GM12878 (cell line): ENCODE results near the gene JCHAIN. TPM values are rescaled to one million over a fixed set of nuclear protein-coding genes. Genes with fewer than 3 reads are reported as not detected.

Experiments used
- ATAC-seq: fragments of 200-7000 bp; cut with Tn5 transposase; 3 replicates; pipeline ENCODE4 v1.9.1; 2020; ENCODE audit warnings: mild to moderate bottlenecking, moderate library complexity
- BruUV-seq: library from RNA; stranded (reverse); fragments of 400-500 nt; replicated peaks from 2 replicates; lab custom pipeline; 2021; lab: Mats Ljungman, UMichigan
- CTCF ChIA-PET: fragments of 300-600 bp; sonication (Branson Sonifier 250); formaldehyde crosslinking; extraction: SDS; loops from one replicate; lab custom pipeline; 2021; ENCODE audit warnings: inconsistent platforms; lab: Yijun Ruan, JAX
- POLR2A ChIA-PET: fragments of 350-600 bp; formaldehyde crosslinking; extraction: SDS; loops from one replicate; lab custom pipeline; 2021; ENCODE audit warnings: inconsistent platforms; lab: Charles Lee
- RAD21 ChIA-PET: fragments of 300-600 bp; sonication (Branson Sonifier 250); formaldehyde crosslinking; loops from one replicate; lab custom pipeline; 2023; ENCODE audit warnings: antibody characterized with exemption; ENCODE audit not compliant: unreplicated experiment; lab: Charles Lee
- SMC1A ChIA-PET: fragments of 300-600 bp; sonication (Branson Sonifier 250); formaldehyde crosslinking; loops from one replicate; lab custom pipeline; 2023; ENCODE audit not compliant: unreplicated experiment, uncharacterized antibody; lab: Charles Lee
- DNase-seq: peaks from one replicate; pipeline ENCODE4 v3.0.0-alpha.2; 2011; ENCODE audit warnings: low read depth, low spot score
- FAIRE-seq: peaks from 3 replicates; lab custom pipeline; 2011; peaks lifted over from hg19 to GRCh38; lab: Jason Lieb, UNC
- H2AFZ ChIP-seq: 2 replicates; pipeline ENCODE4 v1.6.0; 2011; ENCODE audit warnings: low read depth, low read length, control low read depth; ENCODE audit not compliant: control insufficient read depth
- H3K27ac ChIP-seq: 2 replicates; pipeline ENCODE4 v1.5.1; 2011; ENCODE audit warnings: control low read depth; ENCODE audit not compliant: control insufficient read depth, insufficient read depth
- H3K27me3 ChIP-seq, 2 experiments: replicated peaks in 1 of 2; 2 replicates each; pipeline versions ENCODE4 v1.6.0 to v1.6.1; 2011; ENCODE audit warnings: low read length in 1 of 2; ENCODE audit not compliant: control insufficient read depth in 2 of 2, insufficient read depth in 2 of 2
- H3K36me3 ChIP-seq, 2 experiments: 2 replicates each; pipeline ENCODE4 v1.5.1; 2011; ENCODE audit warnings: low read length in 1 of 2; ENCODE audit not compliant: control insufficient read depth in 2 of 2, insufficient read depth in 2 of 2
- H3K4me1 ChIP-seq: 2 replicates; pipeline ENCODE4 v1.6.1; 2011; ENCODE audit warnings: mild to moderate bottlenecking, low read length, moderate library complexity, mixed read lengths; ENCODE audit not compliant: control insufficient read depth, insufficient read depth
- H3K4me2 ChIP-seq: 2 replicates; pipeline ENCODE4 v1.6.0; 2011; ENCODE audit warnings: control low read depth; ENCODE audit not compliant: control insufficient read depth, insufficient read depth
- H3K4me3 ChIP-seq: fragments of 200-600 bp; sonication (generic); 2 replicates; pipeline ENCODE4 v1.5.1; 2016
- H3K79me2 ChIP-seq: 2 replicates; pipeline ENCODE4 v1.6.0; 2011; ENCODE audit warnings: low read length; ENCODE audit not compliant: control insufficient read depth, insufficient read depth
- H3K9ac ChIP-seq: 2 replicates; pipeline ENCODE4 v1.8.0; 2011; ENCODE audit warnings: low read length, control low read depth, mixed read lengths; ENCODE audit not compliant: control insufficient read depth, insufficient read depth
- H3K9me3 ChIP-seq: replicated peaks from 3 replicates; pipeline ENCODE4 v1.5.1; 2011; ENCODE audit warnings: mild to moderate bottlenecking, low read length; ENCODE audit not compliant: control insufficient read depth, insufficient read depth
- H4K20me1 ChIP-seq: 2 replicates; pipeline ENCODE4 v1.6.0; 2011; ENCODE audit not compliant: control insufficient read depth, insufficient read depth
- CTCF ChIP-seq, 3 experiments: IDR thresholded peaks in 2 of 3; conservative IDR thresholded peaks in 1 of 3; 2 replicates each; pipeline ENCODE4 v1.5.1; 2011; ENCODE audit warnings: low read depth in 3 of 3, low read length in 3 of 3, mild to moderate bottlenecking in 3 of 3, control low read depth in 2 of 3, moderate library complexity in 2 of 3, inconsistent platforms in 1 of 3, mixed read lengths in 1 of 3; ENCODE audit not compliant: control insufficient read depth in 2 of 3, insufficient read depth in 1 of 3; ENCODE audit errors: extremely low read depth in 1 of 3
- MEF2A ChIP-seq: IDR thresholded peaks from 2 replicates; pipeline ENCODE4 v1.6.1; 2011; ENCODE audit warnings: low read depth, mild to moderate bottlenecking, low read length, moderate library complexity; ENCODE audit not compliant: insufficient read depth
- MYB ChIP-seq: fragments of 150-350 bp; IDR thresholded peaks from 2 replicates; pipeline ENCODE4 v1.6.1; 2014; ENCODE audit warnings: mild to moderate bottlenecking, low read depth, low read length, borderline replicate concordance
- NFXL1 ChIP-seq: fragments of 450-650 bp; IDR thresholded peaks from 2 replicates; pipeline ENCODE4 v1.6.1; 2017; ENCODE audit warnings: antibody characterized with exemption, mild to moderate bottlenecking, borderline replicate concordance
- POLR2AphosphoS2 ChIP-seq: IDR thresholded peaks from 2 replicates; pipeline ENCODE4 v1.6.1; 2011; ENCODE audit warnings: low read depth, mild to moderate bottlenecking, low read length, improper control_type of control experiment, moderate library complexity
- POU2F2 ChIP-seq: IDR thresholded peaks from 3 replicates; pipeline ENCODE4 v1.6.1; 2011; ENCODE audit warnings: low read depth, mild to moderate bottlenecking, low read length, borderline replicate concordance
- TCF7 ChIP-seq: IDR thresholded peaks from 2 replicates; pipeline ENCODE4 v1.6.1; 2014; ENCODE audit warnings: antibody characterized with exemption, borderline replicate concordance
- in situ Hi-C: fragments of 300-500 bp; cut with MboI; formaldehyde crosslinking; loops from 9 replicates; pipeline ENCODE4 v1.14.3; 2018; ENCODE audit warnings: mixed read lengths
- intact Hi-C: fragments of 100-400 bp; cut with micrococcal nuclease; formaldehyde crosslinking; loops from one replicate; pipeline ENCODE4 v1.14.2; 2022; ENCODE audit not compliant: unreplicated experiment
- polyA plus RNA-seq, 11 experiments: library from polyadenylated mRNA; depleted of rRNA in 4 of 11; unstranded in 6 of 11; stranded (reverse) in 5 of 11; fragments of >200 nt; fragmentation: Nextera tagmentation in 4 of 11; fragmentation: Illumina TruSeq in 1 of 11; extraction: Ambion mirVana in 4 of 11; extraction: Trizol in 1 of 11; gene quantifications; 1 replicate in 1 of 11; 2 replicates in 10 of 11; pipeline versions ENCODE4 v1.2.1 to v1.2.3, GENCODE V29; 2011 to 2016; ENCODE audit warnings: inconsistent platforms in 2 of 11, missing spikeins in 2 of 11, low read depth in 1 of 11
- total RNA-seq, 4 experiments: library from RNA; depleted of rRNA in 3 of 4; stranded (reverse); fragments of >200 nt in 3 of 4; fragmentation: Illumina TruSeq in 1 of 4; extraction: Trizol in 1 of 4; gene quantifications; 2 replicates each; pipeline versions ENCODE4 v1.2.1 to v1.2.3, GENCODE V29; 2013 to 2021
- TF ChIP-seq, protein P1 (sequence below): IDR thresholded peaks from 2 replicates; pipeline ENCODE4 v1.6.1; 2012; ENCODE audit warnings: improper control_type of control experiment, low read depth, low read length; ENCODE audit not compliant: insufficient replicate concordance

JCHAIN gene
- total and polyA plus RNA-seq, 10 of the 15 experiments (the other 5 are each of a cell fraction or from before 2014, with no cell fraction given) = 188 to 1,045 (median 486) TPM

- in situ Hi-C loops (loop anchor here (25.0 kb wide), 1 partner anchor 1619 kb away; no protein-coding TSS in a partner anchor), intact Hi-C loops (loop anchor here (10.0 kb wide), 1 partner anchor 314 kb away; the partner anchor contains the start of gene DCK)
- H3K9ac ChIP-seq = no peak overlapping the region
- H4K20me1 ChIP-seq = no peaks in the 10 kb centered on the region
- H2AFZ ChIP-seq = peak overlapping the region; percentile 39; the same call in 1 of the 2 replicates
- no peak for ATAC-seq
- peaks cover 51% of the 10 kb centered on the region for H3K4me1 ChIP-seq
- H3K27me3 ChIP-seq = no peaks in the 10 kb centered on the region
- ChIA-PET CTCF (interaction anchor here (0.6 to 2.8 kb wide), 6 partner anchors 14 to 946 kb away, joined by 3 to 25 read pairs (median 6); partner anchors contain the start of gene JCHAIN), RAD21 (interaction anchor here (0.8 to 3.5 kb wide), 9 partner anchors 9 to 257 kb away, joined by 3 to 24 read pairs (median 4); partner anchors contain the start of gene JCHAIN), POLR2A (interaction anchor here (0.7 to 1.5 kb wide), 3 partner anchors 25 to 54 kb away, joined by 3 to 7 read pairs (median 5); no protein-coding TSS in a partner anchor), SMC1A (interaction anchor here (1.3 to 12.8 kb wide), 7 partner anchors 9 to 74 kb away, joined by 3 to 170 read pairs (median 4); partner anchors contain the start of gene JCHAIN)
- no peak overlapping the region for H3K4me3 ChIP-seq
- H3K9me3 ChIP-seq = no peaks in the 10 kb centered on the region
- DNase-seq = no peak
- TF ChIP-seq NFXL1 (no peak), MEF2A (no peak), MYB (no peak), TCF7 (no peak), POLR2AphosphoS2 (no peak), CTCF (IDR thresholded peaks at IDR 0.05 in 2 of 3, conservative IDR thresholded peaks at IDR 0.05 in 1 of 3; ENCODE audit: control insufficient read depth in 2 of 3, extremely low read depth in 1 of 3, insufficient read depth in 1 of 3, low read depth in 3 of 3, low read length in 3 of 3) (no peak), POU2F2 (no peak)
- TF ChIP-seq, protein P1, sequence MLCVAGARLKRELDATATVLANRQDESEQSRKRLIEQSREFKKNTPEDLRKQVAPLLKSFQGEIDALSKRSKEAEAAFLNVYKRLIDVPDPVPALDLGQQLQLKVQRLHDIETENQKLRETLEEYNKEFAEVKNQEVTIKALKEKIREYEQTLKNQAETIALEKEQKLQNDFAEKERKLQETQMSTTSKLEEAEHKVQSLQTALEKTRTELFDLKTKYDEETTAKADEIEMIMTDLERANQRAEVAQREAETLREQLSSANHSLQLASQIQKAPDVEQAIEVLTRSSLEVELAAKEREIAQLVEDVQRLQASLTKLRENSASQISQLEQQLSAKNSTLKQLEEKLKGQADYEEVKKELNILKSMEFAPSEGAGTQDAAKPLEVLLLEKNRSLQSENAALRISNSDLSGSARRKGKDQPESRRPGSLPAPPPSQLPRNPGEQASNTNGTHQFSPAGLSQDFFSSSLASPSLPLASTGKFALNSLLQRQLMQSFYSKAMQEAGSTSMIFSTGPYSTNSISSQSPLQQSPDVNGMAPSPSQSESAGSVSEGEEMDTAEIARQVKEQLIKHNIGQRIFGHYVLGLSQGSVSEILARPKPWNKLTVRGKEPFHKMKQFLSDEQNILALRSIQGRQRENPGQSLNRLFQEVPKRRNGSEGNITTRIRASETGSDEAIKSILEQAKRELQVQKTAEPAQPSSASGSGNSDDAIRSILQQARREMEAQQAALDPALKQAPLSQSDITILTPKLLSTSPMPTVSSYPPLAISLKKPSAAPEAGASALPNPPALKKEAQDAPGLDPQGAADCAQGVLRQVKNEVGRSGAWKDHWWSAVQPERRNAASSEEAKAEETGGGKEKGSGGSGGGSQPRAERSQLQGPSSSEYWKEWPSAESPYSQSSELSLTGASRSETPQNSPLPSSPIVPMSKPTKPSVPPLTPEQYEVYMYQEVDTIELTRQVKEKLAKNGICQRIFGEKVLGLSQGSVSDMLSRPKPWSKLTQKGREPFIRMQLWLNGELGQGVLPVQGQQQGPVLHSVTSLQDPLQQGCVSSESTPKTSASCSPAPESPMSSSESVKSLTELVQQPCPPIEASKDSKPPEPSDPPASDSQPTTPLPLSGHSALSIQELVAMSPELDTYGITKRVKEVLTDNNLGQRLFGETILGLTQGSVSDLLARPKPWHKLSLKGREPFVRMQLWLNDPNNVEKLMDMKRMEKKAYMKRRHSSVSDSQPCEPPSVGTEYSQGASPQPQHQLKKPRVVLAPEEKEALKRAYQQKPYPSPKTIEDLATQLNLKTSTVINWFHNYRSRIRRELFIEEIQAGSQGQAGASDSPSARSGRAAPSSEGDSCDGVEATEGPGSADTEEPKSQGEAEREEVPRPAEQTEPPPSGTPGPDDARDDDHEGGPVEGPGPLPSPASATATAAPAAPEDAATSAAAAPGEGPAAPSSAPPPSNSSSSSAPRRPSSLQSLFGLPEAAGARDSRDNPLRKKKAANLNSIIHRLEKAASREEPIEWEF = no peak
- H3K36me3 ChIP-seq = no peaks in the 10 kb centered on the region
- no peak for FAIRE-seq
- peak overlapping the region; percentile 74 for H3K27ac ChIP-seq
- H3K79me2 ChIP-seq = no peaks in the 10 kb centered on the region
- BruUV-seq = no TSS peak
- peak overlapping the region; percentile 42; the same call in 1 of the 2 replicates for H3K4me2 ChIP-seq
Measured at GRCh38 chr4:70680934-70681333, 14.6 kb upstream of the JCHAIN start.
